Activated naive CD4-positive, alpha-beta T cell treated with Interleukin-2 at 50 U/mL for 16 hours (primary cell): Measurements from ENCODE around the gene AJUBA.
A peak's percentile ranks its signal among the peaks of the same experiment; 100 is the strongest.
"Not testable (repeated sequence)": the region's sequence is repeated elsewhere in the genome, so short reads cannot be mapped to it uniquely, and the experiment has no call there.

Experiments
- DNase-seq: peaks from one replicate; pipeline ENCODE4 v3.0.0-alpha.2; 2020

AJUBA gene

GRCh38 chr14:22982477-22983245, at the start of gene AJUBA:
AJUBA (minus strand) TSS chr14:22982551; CDS start chr14:22982266, 285 bp downstream.
- DNase-seq, result peak; percentile 82

- no peak for DNase-seq
These were observed 48.6 kb upstream of the AJUBA start for GRCh38 chr14:23030936-23031335.

- peak; percentile 14 for DNase-seq
These were observed 46.4 kb upstream of the AJUBA start for GRCh38 chr14:23028799-23029198.

- no peak for DNase-seq
These were observed 42.9 kb upstream of the AJUBA start for GRCh38 chr14:23025151-23025814.

GRCh38 chr14:23024612-23025075, 42.3 kb upstream of the AJUBA start:
- no peak for DNase-seq

GRCh38 chr14:23023795-23024152, 41.4 kb upstream of the AJUBA start:
- DNase-seq, result no peak

- no peak for DNase-seq
These were observed 40.9 kb upstream of the AJUBA start for GRCh38 chr14:23023022-23023794.

GRCh38 chr14:23021889-23022442, 39.6 kb upstream of the AJUBA start:
- no peak for DNase-seq

- DNase-seq, result no peak
These were observed 39.1 kb upstream of the AJUBA start for GRCh38 chr14:23021434-23021833.

GRCh38 chr14:23020143-23021128, 38.1 kb upstream of the AJUBA start:
- no peak for DNase-seq

GRCh38 chr14:23018107-23018506, 35.8 kb upstream of the AJUBA start:
- no peak for DNase-seq

- no peak for DNase-seq
These were observed 34.7 kb upstream of the AJUBA start for GRCh38 chr14:23017091-23017490.

- DNase-seq, result no peak
These were observed 33.3 kb upstream of the AJUBA start for GRCh38 chr14:23015618-23016017.

- DNase-seq, result not testable (repeated sequence)
These were observed 31.4 kb upstream of the AJUBA start for GRCh38 chr14:23013749-23014054.

- no peak for DNase-seq
These were observed 30.9 kb upstream of the AJUBA start for GRCh38 chr14:23013054-23013748.

- peak; percentile 83 for DNase-seq
These were observed 27.8 kb upstream of the AJUBA start, which contains the start of gene C14orf93 for GRCh38 chr14:23009939-23010726. C14orf93 (minus strand) TSS chr14:23010143; CDS start chr14:22999023, 11,120 bp downstream.

GRCh38 chr14:23009483-23009938, 27.2 kb upstream of the AJUBA start:
- no peak for DNase-seq

GRCh38 chr14:23008831-23009230, 26.5 kb upstream of the AJUBA start:
- DNase-seq, result no peak

GRCh38 chr14:23006544-23007419, 24.4 kb upstream of the AJUBA start:
- DNase-seq, result peak; percentile 97

GRCh38 chr14:23006188-23006534, 23.8 kb upstream of the AJUBA start:
- no peak for DNase-seq
